HuH-7 (cell line): Measurements from ENCODE around the gene CGNL1.

ENCODE experiments used
- DNase-seq: peaks from one replicate; pipeline ENCODE4 v3.0.0; 2011; ENCODE audit warnings: low spot score

The CGNL1 gene

DNA sequence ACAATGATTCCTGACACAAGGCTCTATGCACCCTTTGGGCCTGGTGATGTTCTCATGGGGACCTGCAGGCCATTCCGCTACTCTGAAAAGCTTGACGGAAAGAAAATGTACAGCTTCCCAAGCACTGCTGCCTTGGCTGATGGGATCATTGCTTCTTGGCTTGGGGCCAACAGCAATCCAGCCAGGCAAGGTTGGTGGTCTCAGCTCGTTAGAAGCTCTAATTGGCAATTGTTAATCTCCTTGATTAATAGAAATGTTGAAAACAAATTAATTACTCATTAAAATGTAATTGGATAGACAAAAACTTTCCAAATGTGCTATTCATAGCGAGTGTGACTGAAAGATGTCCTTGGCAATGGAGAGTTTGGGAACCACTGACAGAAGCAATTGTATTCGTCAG lies 199.1 kb downstream of the CGNL1 start:
- DNase-seq = no peak

DNA sequence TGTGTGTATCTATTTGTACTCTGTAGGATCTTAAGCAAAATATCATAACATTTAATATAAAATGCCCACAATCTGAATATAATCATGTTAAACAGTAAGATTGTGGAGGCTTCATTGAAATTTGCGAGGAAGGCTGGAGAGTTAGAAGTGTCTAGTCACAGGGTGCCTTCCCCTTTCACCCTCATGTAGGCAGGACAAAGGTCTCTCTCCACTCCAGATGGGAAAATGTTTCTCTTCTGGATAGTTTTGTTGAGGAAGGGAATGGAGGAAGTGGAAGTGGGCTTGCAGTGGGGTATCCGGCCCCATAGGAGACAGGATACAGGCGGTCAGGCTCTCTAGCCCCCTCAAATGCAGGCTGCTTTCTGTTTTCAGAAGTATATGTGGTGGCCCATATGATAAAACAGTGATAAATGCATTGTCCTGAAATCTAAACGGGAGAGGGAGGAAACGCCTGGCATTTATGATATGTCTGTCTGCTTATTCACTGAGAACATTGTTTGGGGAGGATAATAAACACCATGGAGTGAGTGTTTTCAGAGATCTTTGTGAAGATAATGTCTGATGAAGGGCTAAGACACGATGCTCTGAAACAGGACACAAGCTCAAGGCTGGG lies 202.1 kb downstream of the CGNL1 start:
- no peak for DNase-seq

DNA sequence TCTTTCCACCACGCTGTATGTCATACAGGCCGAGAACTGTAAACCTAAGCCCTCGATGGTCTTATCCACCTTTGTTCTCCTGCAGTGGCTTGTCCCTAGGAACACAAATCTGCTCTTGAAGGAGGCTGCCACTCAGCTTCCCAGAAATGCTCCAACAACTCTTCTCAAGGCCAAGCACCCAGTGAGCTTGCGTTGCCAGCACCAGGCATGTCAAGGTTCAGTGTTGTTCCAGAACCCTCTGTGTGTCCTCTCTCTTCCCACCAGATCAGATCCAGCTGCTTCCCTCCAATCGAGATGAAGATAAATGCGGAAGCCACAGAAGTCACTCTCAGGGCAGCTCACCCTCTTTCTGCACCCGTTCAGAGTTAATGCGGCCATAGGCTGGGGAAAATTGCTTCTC lies 204.1 kb downstream of the CGNL1 start:
- no peak for DNase-seq

DNA sequence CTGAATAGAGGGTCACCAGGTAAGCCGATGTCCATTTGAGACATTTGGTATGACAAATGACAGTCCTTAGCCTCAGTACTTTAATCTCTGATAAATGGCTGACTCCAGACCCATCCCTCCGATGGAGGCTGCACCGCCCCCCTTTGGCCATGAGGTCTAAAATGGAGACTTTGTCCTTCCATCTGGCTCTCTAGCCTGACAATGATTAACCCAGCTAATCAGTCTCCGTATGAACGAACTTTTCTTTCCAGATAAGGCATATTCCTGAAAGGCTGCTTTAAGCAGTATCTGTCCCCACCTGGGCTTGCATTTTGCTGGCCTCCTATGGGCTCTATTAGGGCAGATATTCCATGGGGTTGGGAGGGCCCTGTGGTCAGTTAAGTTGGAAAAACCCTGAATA lies 204.6 kb downstream of the CGNL1 start:
- DNase-seq = peak; percentile 68

DNA sequence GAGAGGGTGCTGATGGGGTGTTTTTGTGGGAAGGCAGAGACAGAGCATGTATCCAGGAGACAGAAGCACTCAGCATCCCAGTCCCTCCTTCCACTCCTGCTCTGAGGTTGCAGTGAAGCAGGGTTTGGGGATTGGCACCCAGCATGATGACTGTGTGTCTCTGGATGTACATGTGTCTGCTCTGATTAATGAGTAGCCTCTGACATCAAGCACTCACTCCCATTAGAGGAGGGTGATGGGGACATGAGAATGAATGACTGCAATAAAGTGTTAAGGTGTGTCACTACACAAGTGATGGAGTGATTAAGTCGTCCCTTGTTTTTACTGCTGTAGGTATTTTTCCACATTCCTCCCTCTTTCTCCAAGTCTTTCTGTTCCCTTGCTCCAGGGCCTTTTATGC lies 205.8 kb downstream of the CGNL1 start:
- no peak for DNase-seq

DNA sequence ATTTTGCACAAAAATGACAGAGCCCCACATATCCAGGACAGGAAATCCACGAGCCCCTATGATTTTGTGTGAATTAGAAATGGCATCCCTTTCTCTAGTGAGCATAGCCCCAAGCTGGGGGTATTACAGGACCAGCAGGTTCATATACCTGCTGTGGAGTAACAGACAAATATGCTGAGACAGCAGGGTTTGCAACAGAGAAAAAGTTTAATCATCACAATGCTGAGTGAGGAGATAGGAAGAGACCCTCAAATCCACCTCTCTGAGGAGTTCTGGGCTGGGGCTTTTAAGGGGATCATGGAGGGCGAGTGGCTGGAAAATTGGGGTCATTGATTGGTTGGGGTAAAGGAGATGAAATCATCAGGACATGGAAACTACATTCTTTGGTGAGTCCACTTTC lies 207.0 kb downstream of the CGNL1 start:
- DNase-seq = no peak

DNA sequence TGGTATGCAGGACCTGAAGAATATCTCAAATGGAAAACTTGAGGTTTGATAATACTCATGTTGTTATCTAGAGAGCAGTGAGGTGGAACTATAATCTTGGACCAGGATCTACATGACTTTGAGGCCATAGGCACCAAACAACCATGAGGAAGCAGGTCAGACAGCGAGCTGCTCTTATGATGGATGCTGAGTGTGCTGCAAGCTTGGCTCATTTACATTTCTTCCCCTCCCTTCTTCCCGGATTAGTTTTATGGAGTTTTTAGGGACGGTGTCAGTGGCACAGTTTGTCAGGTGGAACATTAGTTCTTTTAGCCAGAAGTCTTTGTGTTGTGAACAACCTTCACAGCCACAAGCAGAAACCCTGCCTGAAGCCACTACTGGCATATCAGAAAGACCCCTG lies 207.4 kb downstream of the CGNL1 start:
- DNase-seq = no peak

DNA sequence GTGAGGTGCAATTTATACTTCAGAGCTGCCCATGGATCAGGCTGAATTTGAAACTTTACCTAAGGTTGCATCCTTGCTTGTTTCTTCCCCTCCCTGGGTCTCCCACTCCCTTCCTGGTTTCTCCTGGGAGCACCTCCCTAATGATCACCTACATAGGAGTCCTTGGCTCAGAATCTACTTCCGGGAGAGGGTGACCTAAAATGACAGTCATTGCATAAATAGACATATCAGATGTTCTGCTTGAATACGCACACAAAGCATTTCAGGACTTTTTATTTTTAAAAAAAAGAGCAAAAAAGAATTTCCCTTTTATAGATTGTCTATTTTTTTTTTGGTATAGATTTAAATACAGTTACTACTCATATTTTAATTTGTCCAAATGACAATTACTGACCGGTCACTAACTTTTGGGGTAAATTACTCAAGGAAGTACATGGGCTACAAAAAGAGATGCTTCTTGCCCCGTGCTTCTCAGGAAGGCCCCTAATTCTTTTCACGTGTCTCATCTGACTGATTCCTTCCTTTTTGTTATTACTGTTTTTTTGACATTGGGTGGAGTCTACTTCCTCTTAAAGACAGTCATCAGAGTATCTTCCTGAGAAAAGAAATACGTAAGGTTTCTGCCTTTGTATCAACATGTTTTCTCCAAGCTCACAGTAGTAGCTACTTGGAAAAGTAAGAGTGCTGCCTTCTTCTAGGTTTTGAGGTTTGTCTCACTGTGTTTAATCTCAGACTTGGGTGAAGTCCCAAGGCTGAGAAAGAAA lies 210.5 kb downstream of the CGNL1 start:
- no peak for DNase-seq

DNA sequence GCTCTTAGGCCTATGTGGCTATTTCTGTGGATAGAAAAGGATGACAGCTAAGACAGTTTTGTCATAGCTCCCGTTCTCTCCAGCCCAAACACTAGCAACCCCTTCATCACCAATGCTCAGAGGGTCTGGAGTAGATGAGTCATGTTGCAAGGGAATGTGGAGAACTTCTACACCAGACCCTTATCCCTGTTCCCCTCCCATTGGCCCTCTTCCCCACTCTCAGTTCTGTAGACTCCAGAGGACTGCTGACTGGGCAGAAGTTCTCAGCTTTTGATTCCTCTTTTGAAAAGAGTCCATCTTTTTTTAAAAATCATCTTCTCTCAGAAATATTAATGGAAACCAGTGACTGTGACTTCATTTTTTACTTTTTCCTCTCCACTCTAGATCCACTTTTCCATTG lies 213.0 kb downstream of the CGNL1 start:
- DNase-seq = no peak

DNA sequence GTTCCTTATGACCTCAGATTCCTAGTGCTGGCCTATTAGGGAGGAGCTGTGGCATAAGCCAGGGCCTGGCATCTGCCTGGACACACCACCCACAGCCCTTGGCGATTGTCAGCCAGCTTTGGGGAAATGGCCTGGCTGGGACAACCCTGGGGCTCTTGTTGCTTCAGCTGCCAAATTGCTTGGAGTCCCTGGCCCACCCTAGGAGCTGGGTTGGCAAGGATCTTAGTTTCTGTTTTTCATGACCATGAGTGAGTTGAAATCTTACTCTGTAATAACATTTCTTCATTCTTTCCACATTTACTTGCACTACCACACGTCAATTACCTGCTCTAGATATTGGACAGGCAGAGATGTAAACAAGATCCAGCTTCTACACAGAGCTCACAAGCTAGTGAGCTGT lies 213.4 kb downstream of the CGNL1 start:
- DNase-seq = no peak

DNA sequence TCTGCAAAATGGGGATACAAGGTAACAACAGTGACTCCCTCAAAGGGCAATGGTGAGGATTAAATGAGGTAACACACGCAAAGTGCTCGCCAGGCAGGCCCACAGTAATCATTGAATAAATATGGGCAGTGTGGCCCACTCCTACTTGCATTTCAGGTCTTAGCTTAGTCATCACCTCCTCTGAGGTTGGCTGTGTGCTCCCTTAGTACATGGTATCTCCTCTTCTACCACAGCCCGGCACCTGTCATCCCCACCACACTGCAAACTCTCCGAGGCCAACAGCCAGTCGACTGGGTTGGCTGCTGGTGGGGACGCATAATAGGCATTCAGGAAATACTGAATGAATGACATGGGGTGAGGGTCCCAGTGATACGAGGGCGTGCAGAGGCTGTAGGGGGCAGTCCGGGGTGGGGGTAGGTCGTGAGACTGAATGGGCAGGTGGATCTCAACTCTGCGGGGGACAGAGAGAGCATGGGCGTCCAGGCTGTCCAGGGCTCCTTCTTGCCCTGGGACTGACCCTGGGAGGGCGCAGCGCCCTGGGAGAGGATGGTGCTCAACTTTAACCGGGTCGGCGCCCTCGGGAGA lies 215.0 kb downstream of the CGNL1 start:
- no peak for DNase-seq

DNA sequence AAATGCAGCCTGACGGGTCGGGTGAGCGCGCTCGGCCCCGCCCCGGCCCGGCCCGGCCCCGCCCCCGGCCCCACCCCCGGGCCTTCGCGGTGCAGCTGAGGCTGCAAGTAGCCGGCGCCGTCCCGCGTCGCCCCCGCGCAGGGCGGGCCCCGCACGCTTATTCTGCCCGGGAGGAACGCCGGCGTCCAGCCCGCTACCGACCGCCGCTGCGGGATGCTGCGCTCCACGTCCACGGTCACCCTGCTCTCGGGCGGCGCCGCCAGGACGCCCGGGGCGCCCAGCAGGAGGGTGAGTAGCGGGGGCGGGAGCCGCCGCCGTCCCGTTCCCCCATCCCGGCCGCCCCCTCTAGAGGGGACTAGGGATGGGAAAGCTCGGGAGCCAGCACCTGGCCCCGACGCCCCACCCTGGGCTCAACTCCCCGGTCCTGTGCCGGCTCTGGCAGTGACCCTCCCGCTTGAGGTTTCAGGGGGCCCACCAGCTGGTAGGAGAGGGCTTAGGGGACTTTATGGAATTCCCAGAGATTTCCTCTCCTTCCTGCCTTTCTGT lies 215.6 kb downstream of the CGNL1 start, which contains the start of gene MYZAP:
TSS of gene MYZAP (plus strand) at position 83 of the 546 bp plus-strand sequence. CDS start at position 214, 131 bp downstream.
- peak; percentile 79 for DNase-seq

DNA sequence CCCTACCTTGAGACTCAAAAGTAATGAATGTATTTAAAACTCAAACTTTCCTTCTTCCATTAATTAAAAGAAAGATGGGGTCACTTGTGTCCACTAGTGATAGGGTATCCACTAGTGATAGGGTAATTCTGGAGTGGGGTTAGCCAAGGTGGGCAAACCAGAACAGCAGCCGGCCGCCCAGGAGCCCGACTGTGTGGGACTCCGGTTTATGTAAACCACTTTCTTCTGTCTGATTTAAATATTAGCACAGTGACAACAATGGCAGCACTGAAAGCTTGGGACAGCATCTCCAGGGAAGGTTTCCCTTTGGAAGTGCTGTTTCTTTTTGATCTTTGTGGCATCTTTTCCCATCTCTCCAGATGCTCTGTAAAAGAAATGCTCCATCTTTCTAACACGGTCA lies 216.1 kb downstream of the CGNL1 start:
- no peak for DNase-seq

DNA sequence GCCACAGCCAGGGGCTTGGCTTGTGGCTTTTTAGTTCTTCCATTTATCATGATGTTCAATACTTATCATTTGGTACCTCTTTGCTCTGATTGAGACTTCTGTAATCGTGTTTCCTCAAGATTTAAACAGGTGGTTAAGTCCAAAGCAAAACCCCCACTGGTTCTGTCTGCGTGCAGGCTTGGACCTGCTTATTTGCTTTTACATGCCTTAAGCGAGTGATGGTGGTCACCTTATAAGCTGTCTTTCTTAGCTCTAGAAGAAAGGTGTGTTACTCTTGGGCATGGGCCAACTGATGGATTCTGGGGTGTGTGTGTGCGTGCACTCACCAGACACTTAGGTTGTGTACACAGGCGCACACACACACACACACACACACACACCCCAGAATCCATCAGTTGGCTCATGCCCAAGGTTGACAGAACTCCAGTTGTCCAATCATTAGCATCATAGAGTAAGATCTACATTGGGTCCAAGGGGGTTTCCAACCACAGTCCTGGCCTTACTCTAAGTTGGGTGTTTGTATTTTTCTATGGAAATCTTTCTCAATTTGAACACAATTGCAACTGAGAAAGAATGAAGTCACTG lies 216.6 kb downstream of the CGNL1 start:
- DNase-seq = no peak

DNA sequence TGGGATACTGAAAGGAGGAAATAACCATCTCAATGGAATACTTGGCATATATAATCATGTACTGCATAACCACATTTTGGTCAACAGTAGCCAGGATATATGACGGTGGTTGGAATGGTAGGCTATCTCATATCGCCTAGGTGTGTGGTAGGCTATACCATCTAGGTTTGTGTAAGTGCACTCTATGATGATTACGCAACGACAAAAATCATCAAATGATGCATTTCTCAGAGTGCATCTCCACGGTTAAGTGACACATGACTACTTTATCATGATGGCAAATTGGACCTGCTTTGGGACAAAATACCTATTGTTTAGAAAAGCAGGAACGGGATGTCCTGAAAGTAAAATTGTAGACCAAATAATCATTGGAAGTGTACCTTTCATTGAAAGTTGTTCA lies 218.2 kb downstream of the CGNL1 start:
- DNase-seq = no peak

DNA sequence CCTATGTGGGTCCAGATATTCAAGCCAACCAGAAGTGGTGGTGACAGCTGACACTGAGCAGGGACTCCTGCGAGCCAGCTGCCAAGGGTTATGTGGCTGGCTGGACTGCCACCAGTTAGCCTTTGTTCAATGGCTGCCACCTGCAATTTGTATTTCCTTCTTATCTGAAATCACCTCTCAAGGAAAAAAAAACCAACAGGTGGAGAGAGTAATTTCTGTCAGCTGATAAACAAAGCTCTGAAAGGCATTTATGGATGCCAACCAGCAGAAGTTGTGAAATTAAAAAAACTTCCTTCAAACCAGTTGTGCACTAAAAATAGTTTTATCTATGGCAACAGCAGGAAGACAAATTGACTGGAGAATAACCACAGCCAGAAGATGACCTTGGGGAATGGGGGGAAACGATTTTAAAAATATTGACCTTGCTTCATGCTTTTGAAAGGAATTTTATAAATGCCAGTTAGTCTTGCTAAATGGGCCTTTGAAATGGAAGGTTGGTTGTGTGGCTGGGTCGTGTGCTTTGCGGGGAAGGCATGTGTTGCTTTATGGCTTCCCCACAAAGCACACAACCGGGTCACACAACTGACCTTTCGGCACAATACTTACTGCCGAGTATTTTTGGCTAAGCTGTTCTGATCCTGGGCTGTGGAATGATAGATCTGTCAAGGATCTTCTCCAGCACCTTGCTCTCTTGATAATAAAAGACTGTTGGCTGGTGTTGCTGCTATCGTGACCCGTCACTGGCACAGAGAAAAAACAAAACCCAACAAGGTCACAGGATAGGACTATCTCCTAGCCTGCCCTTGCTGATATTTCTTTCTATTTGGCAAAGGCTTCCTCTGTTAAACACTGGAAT lies 218.9 kb downstream of the CGNL1 start:
- no peak for DNase-seq

DNA sequence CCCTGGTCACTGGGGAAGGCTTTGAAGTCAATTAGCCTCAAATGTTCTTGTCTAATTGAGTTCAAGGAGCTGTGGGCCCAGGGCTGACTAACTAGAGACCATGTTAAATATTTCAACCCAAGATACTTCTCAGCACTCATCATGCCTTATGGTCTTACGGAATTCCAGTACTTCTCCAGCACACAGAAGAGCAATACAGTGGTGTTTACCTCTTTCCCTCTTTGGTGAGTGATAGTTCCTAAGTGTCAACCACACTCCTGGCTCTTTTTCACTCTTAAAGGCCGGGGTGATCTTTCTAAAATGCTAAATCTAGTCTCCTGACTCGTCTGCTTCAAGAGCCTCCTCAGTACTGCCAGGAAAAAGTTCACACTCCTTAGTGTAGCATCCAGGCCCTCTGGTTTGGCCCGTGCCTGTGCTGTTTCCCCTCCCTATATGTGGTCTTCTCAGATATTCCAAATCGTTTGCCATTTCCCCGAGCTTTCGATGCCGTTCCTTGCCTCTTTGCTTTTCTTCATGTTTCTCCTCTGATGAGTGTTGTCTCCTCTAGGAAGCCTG lies 220.1 kb downstream of the CGNL1 start:
- no peak for DNase-seq

DNA sequence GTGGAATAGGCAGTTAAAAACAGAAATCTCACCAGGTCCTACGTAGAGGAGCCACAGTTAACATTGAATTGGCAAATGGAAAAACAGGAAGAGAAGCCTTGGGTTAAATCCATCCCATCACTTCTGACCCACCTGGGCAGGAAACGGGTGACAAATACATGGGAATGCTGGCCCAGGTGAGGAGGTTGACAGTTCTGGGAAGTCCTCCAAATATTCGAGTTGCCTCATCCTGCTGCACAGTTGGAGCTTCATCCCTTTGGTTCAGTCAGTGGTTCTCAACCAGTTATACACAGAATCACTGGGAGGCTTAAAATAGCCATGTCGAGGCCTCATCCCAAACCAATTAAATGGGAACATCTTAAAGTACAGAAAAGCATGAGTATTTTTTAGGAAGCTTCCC lies 220.7 kb downstream of the CGNL1 start:
- DNase-seq = no peak

DNA sequence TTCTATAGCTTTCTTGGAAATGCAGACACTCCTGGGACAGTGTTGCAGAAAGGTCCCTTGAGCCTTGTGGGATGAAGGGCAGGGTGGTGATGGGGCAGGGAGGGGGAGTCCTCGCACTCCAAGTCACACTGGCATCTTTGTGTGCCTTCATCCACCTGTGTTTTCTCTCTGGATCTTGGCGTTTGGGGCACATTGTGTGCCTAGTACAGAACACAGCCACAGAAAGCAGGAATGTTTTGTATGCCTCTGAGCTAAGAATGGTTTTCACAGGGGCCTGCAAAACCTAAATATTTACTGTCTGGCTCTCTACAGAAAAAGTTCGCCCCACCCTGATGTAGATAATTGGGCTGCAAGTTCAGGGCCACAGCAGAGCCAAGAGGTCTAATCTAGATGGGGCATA lies 221.1 kb downstream of the CGNL1 start:
- DNase-seq = no peak

DNA sequence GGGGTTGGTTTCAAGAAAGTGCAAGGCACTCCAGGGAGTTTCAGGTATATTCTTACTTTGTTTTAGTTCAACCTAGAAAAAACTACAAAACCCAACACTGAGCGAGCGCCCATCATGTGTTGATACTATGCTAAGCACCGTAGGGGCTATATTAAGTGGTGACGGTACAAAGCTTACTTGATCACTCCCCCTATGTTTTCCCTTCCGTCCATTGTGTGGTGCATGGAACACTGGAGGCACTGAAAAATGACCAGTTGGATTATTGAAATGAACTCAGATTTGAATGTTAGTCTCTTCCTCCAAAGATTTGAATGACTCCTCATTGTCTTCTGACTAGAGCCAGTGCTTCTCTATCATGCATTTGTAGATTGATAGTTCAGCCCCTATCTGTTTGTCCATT lies 222.0 kb downstream of the CGNL1 start:
- no peak for DNase-seq

DNA sequence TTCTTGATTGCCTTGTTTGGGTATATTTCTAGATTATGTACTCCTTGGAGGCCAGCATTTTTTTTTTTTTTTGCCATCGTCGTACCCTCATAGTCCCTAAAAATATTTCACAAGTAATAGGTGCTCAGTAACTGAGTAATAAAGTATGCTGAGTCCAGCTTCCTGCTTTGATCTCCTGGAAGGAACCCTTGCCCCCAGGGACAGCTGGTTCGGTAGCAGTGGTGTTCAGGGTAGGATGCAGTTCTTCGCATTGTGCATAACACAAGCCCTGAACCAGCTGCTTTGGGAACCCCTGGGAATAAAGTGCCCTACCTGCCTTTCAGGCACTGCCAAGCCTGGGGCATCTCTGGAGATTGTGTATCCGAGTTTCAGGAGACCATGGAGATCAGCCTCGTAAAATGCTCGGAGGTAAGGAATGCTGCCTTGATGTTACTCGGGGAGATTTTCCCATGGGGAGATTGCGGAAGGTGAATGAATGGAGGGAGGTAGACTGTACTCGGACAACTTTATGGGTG lies 223.0 kb downstream of the CGNL1 start:
- DNase-seq = no peak
